Endodermal cell (in vitro differentiated cells): ENCODE measurements around the gene FREM3. TPM values are rescaled to one million over a fixed set of nuclear protein-coding genes. Genes with fewer than 3 reads are reported as not detected.

ENCODE experiments used
- DNase-seq: peaks from one replicate; pipeline ENCODE4 v3.0.0-alpha.2; 2017
- H3K27ac ChIP-seq: 2 replicates; pipeline ENCODE4 v1.5.1; 2013; ENCODE audit warnings: mild to moderate bottlenecking, low read depth, low read length, moderate library complexity
- H3K27me3 ChIP-seq: 2 replicates; pipeline ENCODE4 v1.6.1; 2013; ENCODE audit warnings: mild to moderate bottlenecking, low read length, moderate library complexity; ENCODE audit not compliant: insufficient read depth, control insufficient read depth, poor library complexity, severe bottlenecking
- H3K36me3 ChIP-seq: 2 replicates; pipeline ENCODE4 v1.7.0; 2013; ENCODE audit warnings: mild to moderate bottlenecking, low read length, moderate library complexity; ENCODE audit not compliant: control insufficient read depth, insufficient read depth
- H3K4me1 ChIP-seq: one replicate; pipeline ENCODE4 v1.7.0; 2013; ENCODE audit warnings: low read length; ENCODE audit not compliant: control insufficient read depth, insufficient read depth
- H3K4me3 ChIP-seq: 2 replicates; pipeline ENCODE4 v1.5.1; 2013; ENCODE audit warnings: mild to moderate bottlenecking, low read length, moderate library complexity
- H3K9ac ChIP-seq: 2 replicates; pipeline ENCODE4 v1.6.1; 2013; ENCODE audit warnings: mild to moderate bottlenecking, low read length, moderate library complexity; ENCODE audit not compliant: poor library complexity, severe bottlenecking; ENCODE audit errors: extremely low read depth
- H3K9me3 ChIP-seq: 2 replicates; pipeline ENCODE4 v1.6.1; 2013; ENCODE audit warnings: mild to moderate bottlenecking, low read length, moderate library complexity; ENCODE audit not compliant: control insufficient read depth
- H3K27ac Mint-ChIP-seq: 2 replicates; pipeline ENCODE4 v1.8.0; 2020; ENCODE audit warnings: mixed read lengths
- H3K27me3 Mint-ChIP-seq: 2 replicates; pipeline ENCODE4 v1.8.0; 2021; ENCODE audit warnings: mild to moderate bottlenecking, mixed read lengths; ENCODE audit not compliant: insufficient read depth
- H3K36me3 Mint-ChIP-seq: 2 replicates; pipeline ENCODE4 v1.8.0; 2020; ENCODE audit warnings: low read depth, mixed read lengths
- H3K4me1 Mint-ChIP-seq: 2 replicates; pipeline ENCODE4 v1.8.0; 2020; ENCODE audit warnings: mixed read lengths
- H3K4me3 Mint-ChIP-seq: 2 replicates; pipeline ENCODE4 v1.8.0; 2020; ENCODE audit warnings: mild to moderate bottlenecking, moderate library complexity, mixed read lengths
- H3K9me3 Mint-ChIP-seq: 2 replicates; pipeline ENCODE4 v1.8.0; 2020; ENCODE audit warnings: mild to moderate bottlenecking, mixed read lengths
- WGBS, 2 experiments: methylation state at CpG; one replicate each; pipeline versions ENCODE4 v1.1.5 to v1.1.7; 2013; ENCODE audit warnings: missing lambda C conversion rate in 2 of 2, mixed read lengths in 1 of 2; ENCODE audit not compliant: insufficient coverage in 1 of 2, insufficient read length in 1 of 2; 5-methylcytosine and 5-hydroxymethylcytosine counted together
- total RNA-seq, 2 donors: library from RNA; stranded (reverse); fragmentation: NEBNext Ultra II Directional in 1 of 2; extraction: Animal tissue kit (Norgen Biotek cat#: 25700) in 1 of 2; gene quantifications; 2 replicates in 1 of 2; 3 replicates in 1 of 2; pipeline ENCODE4 v1.2.1, GENCODE V29; 2021
- TF ChIP-seq, protein P1 (sequence below): fragments of 200-600 bp; sonication (generic); conservative IDR thresholded peaks from 2 replicates; pipeline ENCODE4 v1.5.0; 2021; ENCODE audit warnings: antibody characterized with exemption, mild to moderate bottlenecking

FREM3 gene
- total RNA-seq, 2 donors from 2014 or later, result 0.13 to 0.20 TPM

DNA sequence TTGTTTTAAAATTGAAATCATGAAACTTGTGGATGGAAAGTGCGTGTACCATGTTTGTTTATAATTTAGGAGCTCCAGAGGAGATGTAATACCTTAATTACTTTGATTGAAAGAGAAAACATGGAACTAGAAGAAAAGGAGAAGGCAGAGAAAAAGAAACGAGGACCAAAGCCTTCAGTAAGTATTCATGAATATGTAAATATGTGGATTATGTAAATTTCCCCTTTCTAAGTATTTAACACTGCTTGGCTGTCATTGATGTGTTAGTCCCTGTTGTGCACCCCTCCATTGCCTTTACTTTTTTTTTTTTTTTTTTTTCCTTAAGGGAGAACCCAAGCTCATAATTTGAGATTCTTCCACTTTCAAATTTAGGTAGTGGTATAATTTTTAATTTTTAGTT is 150.5 kb downstream of the FREM3 start:
- Mint-ChIP-seq H3K4me3 (no peak overlapping the region), H3K27me3 (no peaks in the 10 kb centered on the region), H3K27ac (no peak overlapping the region), H3K4me1 (peaks cover 3% of the 10 kb centered on the region), H3K36me3 (peaks cover 70% of the 10 kb centered on the region), H3K9me3 (no peaks in the 10 kb centered on the region)
- Histone ChIP-seq H3K27me3 (no peaks in the 10 kb centered on the region), H3K9ac (no peak overlapping the region), H3K4me1 (no peaks in the 10 kb centered on the region), H3K4me3 (no peak overlapping the region), H3K9me3 (no peaks in the 10 kb centered on the region), H3K36me3 (peaks cover 94% of the 10 kb centered on the region), H3K27ac (no peak overlapping the region)
- no peak for DNase-seq
- WGBS, 2 experiments, result 88 to 100% methylated on average over 2 of the region's 2 CpGs
- TF ChIP-seq, protein P1, sequence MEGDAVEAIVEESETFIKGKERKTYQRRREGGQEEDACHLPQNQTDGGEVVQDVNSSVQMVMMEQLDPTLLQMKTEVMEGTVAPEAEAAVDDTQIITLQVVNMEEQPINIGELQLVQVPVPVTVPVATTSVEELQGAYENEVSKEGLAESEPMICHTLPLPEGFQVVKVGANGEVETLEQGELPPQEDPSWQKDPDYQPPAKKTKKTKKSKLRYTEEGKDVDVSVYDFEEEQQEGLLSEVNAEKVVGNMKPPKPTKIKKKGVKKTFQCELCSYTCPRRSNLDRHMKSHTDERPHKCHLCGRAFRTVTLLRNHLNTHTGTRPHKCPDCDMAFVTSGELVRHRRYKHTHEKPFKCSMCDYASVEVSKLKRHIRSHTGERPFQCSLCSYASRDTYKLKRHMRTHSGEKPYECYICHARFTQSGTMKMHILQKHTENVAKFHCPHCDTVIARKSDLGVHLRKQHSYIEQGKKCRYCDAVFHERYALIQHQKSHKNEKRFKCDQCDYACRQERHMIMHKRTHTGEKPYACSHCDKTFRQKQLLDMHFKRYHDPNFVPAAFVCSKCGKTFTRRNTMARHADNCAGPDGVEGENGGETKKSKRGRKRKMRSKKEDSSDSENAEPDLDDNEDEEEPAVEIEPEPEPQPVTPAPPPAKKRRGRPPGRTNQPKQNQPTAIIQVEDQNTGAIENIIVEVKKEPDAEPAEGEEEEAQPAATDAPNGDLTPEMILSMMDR, result no peak

DNA sequence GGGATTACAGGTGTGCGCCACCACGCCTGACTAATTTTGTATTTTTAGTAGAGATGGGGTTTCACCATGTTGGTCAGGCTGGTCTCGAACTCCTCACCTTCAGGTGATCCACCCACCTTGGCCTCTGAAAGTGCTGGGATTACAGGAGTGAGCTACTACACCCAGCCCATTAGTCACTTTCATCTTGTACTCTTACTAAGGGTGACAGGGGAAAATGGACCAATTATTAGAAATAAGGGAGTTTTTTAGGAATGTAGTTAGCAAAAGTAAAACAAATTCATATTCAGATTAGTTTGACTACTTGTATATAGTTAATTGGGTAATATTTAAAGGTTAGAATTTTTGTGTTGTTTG is 160.8 kb downstream of the FREM3 start:
- no peaks in the 10 kb centered on the region for H3K27me3 Mint-ChIP-seq
- H3K9me3 Mint-ChIP-seq, result no peaks in the 10 kb centered on the region
- no peaks in the 10 kb centered on the region for H3K27me3 ChIP-seq
- peaks cover 77% of the 10 kb centered on the region for H3K36me3 Mint-ChIP-seq
- H3K4me1 Mint-ChIP-seq, result no peaks in the 10 kb centered on the region
- TF ChIP-seq, protein P1, result no peak
- no peak overlapping the region for H3K4me3 ChIP-seq
- DNase-seq, result no peak
- no peak overlapping the region for H3K9ac ChIP-seq
- no peak overlapping the region for H3K4me3 Mint-ChIP-seq
- H3K4me1 ChIP-seq, result no peaks in the 10 kb centered on the region
- H3K27ac ChIP-seq, result no peak overlapping the region
- 93% methylated on average over 3 of the region's 3 CpGs; no CpG with 5 or more reads in 1 of the 2 experiments for WGBS, 2 experiments
- no peak overlapping the region for H3K27ac Mint-ChIP-seq
- H3K9me3 ChIP-seq, result no peaks in the 10 kb centered on the region
- peaks cover 95% of the 10 kb centered on the region for H3K36me3 ChIP-seq

DNA sequence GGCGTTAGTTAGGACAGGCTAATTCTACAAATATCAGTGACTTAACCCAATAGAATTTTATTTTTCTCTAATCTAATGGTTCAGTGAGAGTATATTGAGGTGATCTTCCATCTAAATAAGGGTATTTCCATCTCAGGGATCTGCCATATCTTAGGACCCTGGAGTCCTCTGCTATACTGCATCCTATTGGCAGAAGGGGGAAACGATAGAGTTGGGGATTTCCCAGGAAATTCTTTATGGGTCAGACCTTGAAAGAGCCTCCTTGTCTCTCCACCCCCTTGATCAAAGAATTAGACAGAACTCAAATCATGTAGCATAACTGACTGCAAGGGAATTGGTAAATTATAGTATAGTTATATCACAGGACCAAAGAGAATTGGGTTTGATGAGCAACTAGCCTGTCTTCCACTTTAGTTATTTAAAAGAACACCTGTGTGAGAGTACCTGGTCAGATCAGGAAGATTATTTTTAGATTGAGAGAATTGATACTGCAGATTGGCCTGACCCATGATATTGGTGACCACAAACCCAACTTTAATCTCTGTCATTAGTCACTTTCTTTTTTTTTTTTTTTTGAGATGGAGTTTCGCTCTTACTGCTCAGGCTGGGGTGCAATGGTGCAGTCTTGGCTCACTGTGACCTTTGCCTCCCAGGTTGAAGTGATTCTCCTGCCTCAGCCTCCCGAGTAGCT is 161.4 kb downstream of the FREM3 start:
- no peaks in the 10 kb centered on the region for H3K27me3 Mint-ChIP-seq
- Histone ChIP-seq H3K27ac (no peak overlapping the region), H3K27me3 (no peaks in the 10 kb centered on the region), H3K9ac (no peak overlapping the region), H3K4me1 (no peaks in the 10 kb centered on the region), H3K9me3 (no peaks in the 10 kb centered on the region), H3K36me3 (peaks cover 95% of the 10 kb centered on the region), H3K4me3 (no peak overlapping the region)
- H3K36me3 Mint-ChIP-seq, result peaks cover 76% of the 10 kb centered on the region
- no peaks in the 10 kb centered on the region for H3K4me1 Mint-ChIP-seq
- WGBS, 2 experiments, result 93% methylated on average over 4 of the region's 4 CpGs; no CpG with 5 or more reads in 1 of the 2 experiments
- H3K9me3 Mint-ChIP-seq, result no peaks in the 10 kb centered on the region
- no peak overlapping the region for H3K4me3 Mint-ChIP-seq
- DNase-seq, result no peak
- TF ChIP-seq, protein P1, result no peak
- no peak overlapping the region for H3K27ac Mint-ChIP-seq
